GM21529 (cell line): ENCODE data around the gene KATNIP.

Source experiments
- ATAC-seq: cut with Tn5 transposase; IDR thresholded peaks from one replicate; pipeline ENCODE4 v1.9.1; 2021; ENCODE audit not compliant: unreplicated experiment

Gene KATNIP

DNA sequence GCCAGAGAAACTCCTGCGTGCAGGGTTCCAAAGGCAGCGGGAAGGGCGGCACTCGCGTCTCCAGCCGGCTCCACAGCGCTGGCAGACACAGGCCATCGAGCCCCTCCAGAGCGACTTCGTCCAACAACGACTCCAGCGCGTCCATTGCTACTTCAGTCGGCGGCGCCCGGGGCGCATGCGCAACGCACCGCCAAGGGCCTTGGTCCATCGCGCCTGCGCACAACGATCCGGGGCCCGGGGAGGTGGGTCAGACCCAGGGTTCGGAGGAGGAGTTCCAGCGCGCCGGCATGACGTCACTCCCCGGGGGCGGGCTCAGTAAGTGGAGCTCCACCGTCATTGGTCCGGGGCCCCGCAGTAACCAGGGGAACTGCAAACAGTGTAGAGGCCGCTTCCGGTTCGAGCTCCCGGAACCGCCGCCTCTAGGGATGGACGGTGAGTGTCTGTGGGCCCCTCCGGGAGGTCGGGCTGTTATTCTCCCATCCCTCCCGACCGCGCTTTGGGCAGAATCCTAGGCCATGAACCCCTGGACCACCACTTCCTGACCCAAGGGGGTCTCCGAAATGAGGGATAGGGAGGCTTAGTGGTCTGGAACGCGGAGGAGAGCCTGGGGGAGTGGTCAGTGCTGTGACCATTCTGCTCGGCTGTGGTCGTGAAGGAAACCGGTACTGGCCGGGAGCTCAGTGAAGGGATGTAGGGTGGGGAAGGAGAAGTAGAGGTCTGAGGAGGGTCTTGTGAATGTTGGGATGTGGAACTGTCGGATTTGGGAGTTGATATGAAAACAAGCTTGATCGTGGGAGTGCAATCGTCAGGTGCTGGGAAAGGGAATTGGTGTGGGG lies at the start of gene KATNIP, which contains the start of gene GTF3C1:
KATNIP (plus strand) TSS at position 399 of the 836 bp plus-strand sequence; CDS start at position 426, 27 bp downstream.
GTF3C1 (minus strand) TSS at position 168 of the 836 bp plus-strand sequence; CDS start at position 145, 23 bp downstream.
- peak; percentile 96 for ATAC-seq

DNA sequence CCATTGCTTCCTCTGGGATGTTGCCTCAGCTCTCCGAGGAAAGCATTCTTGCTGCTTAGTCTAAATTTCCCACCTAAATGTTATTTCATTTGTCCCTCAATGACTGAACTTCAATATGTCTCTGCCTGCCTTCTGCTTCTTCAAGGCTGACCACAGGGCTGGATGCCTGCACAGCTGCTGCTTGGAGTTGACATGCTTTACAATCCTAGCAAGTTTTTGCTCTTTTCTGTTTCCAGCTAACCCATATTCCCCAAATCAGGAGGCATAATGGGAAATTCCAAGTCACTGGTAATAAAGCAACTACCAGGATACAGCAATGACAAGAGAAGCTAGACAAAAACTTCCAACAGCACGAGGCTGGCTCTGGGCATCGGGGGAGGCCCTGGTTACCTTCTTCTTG lies 49.1 kb upstream of the KATNIP start:
- no peak for ATAC-seq

DNA sequence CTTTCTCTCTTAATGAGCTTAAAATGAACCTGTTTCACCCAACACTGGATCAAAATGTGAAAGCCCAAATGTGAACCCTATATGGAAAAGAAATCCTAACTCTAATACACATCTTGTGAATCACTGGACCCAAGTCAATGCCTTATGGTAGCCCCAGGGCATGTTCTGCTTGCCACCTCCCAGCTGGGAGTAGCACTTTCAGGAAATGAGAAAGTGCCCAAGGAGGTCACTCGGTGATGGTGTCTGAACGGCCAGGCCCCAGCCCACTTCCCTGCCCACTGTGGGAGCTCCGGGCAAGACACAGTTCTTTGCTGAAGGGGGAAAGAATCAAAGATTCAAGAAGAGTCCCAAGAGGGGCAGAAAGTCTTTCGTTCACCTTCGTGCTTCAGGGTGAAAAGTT lies 46.3 kb upstream of the KATNIP start:
- ATAC-seq: no peak

DNA sequence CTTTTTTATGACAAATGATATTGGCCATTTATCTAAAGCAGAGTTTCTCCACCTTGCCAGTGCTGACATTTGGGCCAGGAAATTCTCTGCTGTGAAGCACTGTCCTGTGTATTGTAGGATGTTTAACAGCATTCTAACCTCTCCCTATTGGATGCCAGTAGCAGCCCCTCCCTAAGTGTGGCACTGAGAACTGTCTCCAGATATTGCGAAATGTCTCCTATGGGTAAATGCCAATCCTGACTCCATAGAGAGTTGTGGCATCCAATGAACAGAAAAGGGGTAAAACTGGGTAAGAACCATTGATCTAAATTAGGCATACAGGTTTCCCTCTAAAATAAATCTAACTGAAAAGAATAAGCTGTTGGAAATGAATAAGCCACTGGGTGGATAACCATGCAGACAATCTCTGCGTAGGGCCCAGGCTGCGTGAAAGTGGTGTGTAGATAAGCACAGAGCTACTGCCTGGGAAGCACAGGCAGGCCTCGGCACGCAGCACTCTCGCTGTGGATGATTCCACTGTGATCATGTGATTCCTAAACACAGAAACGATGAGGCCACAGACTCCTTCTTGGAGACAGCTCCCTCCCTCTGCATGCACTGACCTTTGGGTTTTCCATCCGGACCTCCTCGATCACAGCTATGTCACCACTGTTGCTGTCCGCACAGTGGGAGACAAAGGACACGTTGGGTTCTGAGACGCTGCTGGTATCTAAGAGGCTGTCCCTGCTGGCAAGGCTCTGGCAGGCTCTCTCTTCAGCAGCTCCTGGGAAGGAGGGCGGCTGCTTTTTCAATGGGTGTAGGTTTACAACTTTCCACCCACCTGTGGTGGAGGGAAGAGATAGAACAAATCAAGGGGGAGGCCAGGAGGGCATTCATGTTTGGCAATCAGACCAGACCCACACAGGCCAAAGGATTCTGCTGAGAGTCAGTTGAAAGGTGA lies 44.4 kb upstream of the KATNIP start:
- no peak for ATAC-seq

DNA sequence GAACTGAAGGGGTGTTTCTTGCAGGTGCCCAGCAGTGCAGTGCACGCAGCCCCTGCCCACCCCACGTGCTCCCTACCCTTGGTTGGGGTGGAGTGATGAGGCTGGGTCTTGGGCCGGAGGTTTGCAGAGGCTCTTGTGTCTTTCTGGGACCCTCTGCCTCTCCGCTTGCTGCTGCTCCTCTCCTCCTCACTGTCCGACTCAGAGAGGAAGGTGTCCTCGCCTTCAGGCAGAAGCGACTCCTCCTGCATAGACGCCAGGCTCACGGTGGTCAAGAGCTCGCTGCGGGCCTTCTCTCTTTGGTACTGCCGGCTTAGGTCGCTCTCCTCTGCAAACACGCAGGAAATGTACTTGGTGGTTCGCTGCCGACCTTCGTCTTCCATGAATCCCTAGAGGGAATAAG lies 43.2 kb upstream of the KATNIP start:
- ATAC-seq: no peak

DNA sequence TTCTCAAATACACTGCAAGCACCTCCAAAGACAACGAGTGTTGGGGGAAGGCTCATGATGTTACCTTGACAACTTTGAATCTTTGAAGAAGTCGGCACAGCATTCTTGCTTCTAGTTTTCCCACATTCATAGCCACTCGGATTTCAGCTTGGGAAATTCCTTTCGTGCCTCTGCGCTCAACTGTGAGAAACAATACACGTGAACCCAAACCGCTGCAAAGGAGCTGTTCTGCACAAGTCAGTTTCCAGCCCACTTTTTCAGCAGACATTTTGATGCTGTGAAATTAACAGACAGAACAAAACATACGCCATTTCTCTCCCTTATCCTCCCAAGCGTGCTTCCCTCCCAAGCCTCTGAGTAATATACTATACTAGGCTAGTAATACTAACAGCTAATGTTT lies 41.5 kb upstream of the KATNIP start:
- no peak for ATAC-seq

DNA sequence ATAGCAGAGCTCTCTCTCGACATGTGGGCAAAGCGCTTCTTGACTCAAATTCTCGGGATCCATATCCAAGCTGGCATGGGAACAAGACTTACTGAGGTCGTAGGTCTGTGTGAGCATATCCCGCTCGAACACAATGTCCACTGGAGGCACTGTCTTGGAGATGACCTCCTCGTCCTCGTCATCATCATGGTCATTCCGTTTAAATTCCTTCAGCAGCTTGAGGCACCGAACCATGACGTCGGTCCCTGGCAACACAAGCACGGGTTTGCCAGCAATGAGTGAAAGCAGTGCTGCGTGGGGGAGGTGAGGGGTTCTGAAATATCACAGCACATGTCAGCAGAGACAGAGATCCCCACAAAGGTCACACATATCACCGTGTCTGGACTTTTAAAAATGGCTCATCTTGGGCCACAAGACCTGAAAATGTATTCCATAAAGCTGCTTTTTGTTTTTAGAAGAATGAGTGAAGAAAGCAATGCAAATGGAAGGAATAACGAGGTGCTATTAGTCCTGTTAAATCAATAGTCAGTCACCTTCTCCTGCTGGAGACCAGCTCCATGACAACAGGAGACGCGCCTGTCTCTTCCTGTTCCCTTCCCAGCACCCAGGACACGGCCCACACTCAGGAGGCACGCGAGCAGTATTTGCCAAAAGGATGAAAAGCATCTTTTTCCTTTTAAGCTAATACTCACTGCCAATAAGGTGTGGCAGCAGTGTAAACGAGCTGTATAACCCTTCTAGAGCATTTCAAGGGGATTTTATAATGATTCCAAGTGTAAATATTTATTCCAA lies 38.1 kb upstream of the KATNIP start:
- ATAC-seq: no peak

DNA sequence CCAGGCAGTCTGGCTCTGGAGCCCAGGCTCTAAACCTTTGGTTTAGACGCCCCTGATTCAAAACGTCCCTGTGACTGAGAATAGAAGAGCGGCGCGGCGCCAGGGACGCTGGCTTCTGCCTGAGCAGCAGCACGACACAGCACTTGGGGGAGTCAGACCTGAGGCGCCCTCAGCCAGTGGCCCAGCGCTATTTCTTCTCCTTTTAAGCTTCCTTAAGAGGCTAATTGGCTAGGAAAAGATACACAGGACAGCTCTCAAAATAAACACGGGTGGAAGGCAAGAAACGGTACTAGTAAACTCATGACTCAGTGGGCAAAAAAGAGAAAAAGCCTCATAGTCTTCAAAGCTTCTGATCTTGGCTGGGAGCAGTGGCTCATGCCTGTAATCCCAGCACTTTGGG lies 35.1 kb upstream of the KATNIP start:
- no peak for ATAC-seq

DNA sequence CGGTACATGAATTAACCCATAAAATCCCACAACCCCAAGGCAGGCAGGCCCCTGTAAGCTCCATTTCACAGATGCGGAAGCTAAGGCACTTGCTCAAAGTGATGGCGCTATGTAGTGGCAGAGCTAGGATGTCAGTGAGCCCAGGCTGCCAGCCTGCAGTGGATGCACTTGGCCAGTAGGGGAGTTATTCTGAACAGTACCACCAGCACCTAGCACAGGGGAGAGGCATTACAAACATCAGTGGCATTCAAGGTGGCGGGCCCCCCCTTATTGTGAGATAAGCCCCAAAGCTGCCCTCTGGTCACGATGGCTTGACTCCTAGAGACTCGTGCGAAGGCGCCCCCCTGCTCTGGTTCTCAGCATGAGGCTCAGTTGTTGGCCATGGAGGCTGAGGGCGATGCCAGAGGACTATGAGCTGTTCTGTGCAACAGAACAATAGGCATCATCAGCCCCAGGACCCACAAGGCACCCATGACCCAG lies 34.0 kb upstream of the KATNIP start:
- no peak for ATAC-seq

DNA sequence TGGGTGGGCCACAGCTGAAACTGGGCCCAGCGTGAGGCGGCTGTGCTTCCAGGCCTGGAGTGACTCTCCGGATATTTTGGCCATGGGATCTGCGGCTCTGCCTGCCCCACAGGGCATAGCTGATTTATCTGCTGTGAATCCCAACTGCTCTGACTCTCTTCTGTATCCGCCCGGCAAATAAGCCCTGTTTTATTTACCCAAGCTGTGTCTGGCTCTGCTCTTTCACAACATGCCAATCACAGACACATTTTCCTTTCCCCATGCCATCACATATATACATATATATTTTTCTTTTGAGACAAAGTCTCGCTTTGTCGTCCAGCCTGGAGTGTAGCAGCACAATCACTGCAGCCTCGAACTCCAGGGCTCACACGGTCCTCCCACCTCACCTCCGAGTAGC lies 33.6 kb upstream of the KATNIP start:
- no peak for ATAC-seq

DNA sequence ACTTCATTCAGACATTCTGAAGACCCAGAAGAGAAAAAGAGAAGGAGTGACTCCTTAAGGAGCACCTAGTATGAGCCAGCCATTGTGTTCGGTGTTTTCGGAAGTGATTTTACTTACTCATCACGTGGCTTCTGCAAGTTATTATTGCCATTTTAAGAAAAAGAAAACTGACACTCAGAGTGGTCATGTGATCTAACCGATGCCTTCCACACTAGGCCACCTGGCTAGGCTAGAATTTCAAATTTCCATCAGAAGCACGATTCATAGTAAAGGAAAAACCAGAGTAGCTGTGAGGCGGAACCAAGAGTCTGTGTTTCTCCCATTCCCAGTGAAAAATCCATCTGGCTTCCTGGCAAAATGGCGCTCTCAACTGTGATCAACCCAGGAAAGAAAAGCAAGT lies 32.3 kb upstream of the KATNIP start:
- ATAC-seq: no peak

DNA sequence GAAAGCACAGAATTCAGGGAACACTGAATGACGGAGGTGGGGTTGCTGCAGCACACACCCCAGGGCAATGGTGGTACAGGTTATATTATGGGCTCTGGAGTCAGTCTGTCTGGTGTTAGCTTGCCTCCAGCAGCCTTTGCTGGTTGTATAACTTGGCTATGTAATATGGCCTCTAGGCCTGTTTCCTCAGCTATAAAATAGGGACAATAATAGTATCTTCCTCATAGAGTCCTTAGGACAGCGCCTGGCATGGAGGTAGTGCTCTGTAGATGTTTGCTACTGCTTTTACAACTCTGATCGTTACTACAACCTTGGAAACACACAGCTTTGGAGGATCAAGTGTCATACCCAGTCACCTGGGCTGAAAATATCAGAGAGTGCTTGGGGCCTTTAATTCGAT lies 31.7 kb upstream of the KATNIP start:
- ATAC-seq: no peak

DNA sequence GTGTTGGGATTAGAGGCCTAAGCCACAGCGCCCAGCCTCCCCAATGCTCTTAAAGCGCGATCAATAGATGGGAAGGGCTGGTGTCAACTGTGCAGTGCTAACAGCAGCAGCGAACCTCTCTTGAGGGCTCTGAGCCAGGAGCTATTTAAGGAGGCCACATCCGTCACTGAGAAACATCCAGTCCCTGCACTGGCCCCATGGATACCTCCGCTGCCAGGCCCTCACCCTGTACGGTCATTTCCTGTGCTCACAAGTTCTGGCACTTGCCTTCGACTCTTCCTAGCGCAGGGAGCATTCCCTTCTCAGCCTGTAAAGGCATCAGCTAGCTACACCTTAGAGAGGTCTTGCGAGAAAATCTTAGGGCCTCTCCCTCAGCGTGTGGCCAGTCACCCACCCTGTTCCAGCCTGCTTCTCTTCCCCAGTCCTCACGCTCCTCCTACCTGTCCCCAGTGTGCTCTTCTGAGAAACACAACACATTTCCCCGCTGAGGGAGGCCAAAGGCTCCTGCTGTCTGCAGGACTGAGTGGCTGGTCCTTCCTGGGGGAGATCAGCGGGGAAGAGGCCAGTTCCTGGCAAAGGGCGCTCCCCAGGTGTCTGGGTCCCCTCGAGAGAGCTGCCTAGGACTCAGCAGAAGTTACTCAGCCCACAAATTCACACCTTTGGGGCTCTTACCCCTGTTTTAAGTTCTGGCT lies 28.8 kb upstream of the KATNIP start:
- ATAC-seq: no peak

DNA sequence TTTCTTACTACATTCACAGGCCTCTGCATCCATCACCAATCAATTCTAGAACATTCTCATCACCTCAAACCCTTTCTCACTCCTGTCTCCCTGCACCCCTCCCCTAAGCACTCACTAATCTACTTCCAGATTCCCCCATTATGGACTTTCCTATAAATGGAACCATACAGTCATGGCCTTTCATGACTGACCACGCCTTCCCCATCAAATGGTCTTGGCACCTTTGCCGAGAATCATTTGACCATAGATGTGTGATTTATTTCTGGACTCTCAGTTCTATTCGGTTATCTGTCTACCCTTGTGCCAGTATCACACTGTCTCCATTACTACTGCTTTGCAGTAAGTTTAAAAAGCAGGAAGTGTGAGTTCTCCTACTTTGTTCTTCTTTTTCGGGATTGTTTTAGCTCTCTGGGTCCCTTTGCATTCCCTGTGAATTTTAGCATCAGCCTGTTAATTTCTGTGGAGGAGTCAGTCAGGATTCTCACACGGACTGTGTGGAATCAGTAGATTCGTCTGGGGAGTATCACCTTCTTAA lies 27.7 kb upstream of the KATNIP start:
- no peak for ATAC-seq

DNA sequence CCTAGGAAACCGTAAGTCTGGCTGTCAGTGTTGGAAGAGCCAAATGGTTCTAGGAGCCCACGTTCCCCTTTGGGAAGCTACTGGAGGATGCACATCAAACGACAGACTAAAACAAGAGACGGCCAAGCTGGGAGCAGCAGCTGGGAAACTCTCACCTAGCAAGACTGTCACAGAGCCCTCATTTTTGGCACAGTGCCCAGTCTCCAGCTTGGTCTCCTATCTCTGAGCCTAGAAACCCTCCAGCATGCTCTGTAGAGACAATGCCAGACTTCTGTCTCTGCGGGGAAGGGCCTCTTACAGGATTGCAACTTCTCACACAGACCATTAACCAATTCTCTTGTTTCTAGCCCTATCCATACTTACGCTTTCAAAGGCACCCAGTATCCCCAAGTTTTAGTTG lies 23.8 kb upstream of the KATNIP start:
- no peak for ATAC-seq

DNA sequence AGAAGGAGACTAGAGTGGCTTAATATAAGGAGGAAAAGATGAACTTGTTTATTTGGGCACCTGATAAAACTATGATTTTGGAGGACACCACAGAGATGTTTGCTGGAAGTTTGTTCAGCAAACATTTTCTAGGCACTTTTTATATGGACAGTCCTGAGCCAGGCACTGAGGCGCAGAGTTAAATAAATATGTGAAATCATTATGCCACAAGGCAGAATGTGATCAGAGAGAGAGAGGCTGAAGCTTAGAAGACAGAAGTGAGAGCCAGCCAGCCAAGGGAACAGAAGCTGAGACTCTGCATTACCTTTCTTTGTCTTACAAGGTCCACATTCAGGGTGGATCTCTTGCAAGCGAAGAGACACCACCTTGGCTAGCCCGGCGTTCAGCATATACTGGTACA lies 21.6 kb upstream of the KATNIP start:
- no peak for ATAC-seq

DNA sequence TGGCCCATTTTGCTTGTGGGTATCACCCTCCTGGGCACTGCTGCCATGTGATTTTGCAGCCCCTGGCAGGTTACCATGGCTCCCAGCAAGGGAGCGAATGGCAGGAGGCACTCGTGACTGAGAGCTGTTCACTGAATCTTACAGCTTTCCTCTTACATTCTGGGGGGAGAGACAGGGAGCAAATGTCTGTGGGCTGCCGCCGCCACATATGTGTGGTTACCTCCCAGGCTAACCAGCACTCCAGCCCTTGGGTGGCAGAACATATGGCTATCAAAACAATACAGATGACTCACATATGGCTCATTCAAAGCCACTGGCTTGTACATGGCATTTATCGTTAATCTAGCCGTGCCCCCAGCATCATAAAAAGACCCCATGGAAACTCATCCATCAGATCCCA lies 20.0 kb upstream of the KATNIP start:
- no peak for ATAC-seq

DNA sequence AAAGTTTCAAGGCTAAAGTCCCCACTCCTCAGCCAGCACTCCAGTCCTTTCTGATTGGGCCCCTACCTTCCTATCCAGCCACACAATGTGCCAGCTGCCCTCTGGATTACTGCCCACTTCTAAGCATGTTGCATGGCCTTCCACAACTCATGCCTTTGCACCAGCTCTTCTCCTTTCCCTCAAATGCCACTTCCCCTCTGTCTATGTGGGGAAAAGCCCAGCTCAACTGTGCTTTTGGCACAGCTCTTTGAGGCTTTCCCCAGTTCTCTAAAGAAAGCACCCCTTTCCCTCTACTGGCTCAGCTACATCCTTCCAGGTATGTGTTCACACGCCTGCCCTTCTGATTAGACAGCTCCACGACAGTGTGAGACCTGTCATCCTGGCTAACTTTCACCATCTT lies 18.8 kb upstream of the KATNIP start:
- ATAC-seq: no peak

DNA sequence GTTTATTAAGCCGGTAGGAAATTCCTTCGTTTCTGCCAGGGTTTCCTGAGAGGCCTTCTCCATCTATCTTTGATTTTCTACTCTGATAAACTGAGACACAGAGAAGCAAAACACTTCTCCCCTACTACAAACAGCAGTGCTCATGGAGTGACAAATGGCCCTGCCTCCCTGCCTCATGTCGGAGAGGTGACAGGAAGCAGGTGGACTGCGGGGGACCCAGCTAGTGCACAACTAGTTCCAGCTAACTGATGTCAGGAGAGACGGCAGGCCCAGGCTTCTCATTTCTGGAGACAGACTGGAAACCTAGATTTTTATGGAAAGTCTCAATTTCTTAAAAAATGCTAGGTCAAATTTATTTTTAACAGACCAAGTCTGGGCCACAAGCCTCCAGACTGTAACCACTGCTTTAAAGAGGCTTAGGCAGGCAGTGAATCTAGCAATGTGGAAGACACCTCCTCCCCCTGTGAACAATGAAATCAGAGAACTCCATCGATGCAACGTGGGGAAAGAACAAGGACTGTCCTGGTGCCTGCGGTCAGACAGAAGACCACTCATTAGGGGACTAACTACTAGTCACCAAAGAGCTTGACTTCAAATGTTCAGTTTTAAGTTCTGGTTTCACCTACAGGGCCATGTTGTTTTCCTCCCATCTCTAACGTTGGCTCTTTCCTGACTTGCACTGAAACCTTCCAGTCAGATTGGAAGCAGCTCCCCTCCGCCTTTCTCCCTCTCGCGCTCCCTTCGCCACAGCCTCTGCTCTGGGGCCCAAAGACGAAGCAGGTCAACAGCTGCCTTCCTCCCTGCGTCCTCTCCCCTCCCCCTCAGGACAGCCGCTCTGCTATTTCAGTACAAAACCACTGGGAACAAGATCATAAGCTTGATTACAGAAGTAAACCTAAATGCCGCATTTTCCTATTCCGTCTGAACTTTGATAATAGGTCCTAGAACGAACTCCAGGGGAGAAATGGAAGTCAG lies 17.8 kb upstream of the KATNIP start:
- ATAC-seq: no peak
